Chondrocyte (in vitro differentiated cells): ENCODE results near the gene PXMP2. TPM values are rescaled to one million over a fixed set of nuclear protein-coding genes. Genes with fewer than 3 reads are reported as not detected.

ENCODE experiments used
- DNase-seq: peaks from one replicate; pipeline ENCODE4 v3.0.0; 2021; ENCODE audit warnings: mixed read lengths, low spot score
- H3K27ac Mint-ChIP-seq: one replicate; pipeline ENCODE4 v1.8.0; 2021; ENCODE audit warnings: mild to moderate bottlenecking, moderate library complexity, mixed read lengths; ENCODE audit not compliant: unreplicated experiment
- H3K27me3 Mint-ChIP-seq: 2 replicates; pipeline ENCODE4 v1.8.0; 2021; ENCODE audit warnings: low read depth, mixed read lengths
- H3K36me3 Mint-ChIP-seq: 2 replicates; pipeline ENCODE4 v1.8.0; 2021; ENCODE audit warnings: low read depth, mixed read lengths
- H3K4me1 Mint-ChIP-seq: 2 replicates; pipeline ENCODE4 v1.8.0; 2021; ENCODE audit warnings: low read depth, mild to moderate bottlenecking, mixed read lengths
- H3K4me3 Mint-ChIP-seq: one replicate; pipeline ENCODE4 v1.8.0; 2021; ENCODE audit warnings: mild to moderate bottlenecking, moderate library complexity, mixed read lengths; ENCODE audit not compliant: unreplicated experiment
- H3K9me3 Mint-ChIP-seq: 2 replicates; pipeline ENCODE4 v1.8.0; 2021; ENCODE audit warnings: low read depth, mixed read lengths
- total RNA-seq: library from RNA; stranded (reverse); gene quantifications from 3 replicates; pipeline ENCODE4 v1.2.1, GENCODE V29; 2021
- TF ChIP-seq, protein P1 (sequence below): fragments of 200-600 bp; sonication (generic); IDR thresholded peaks from 2 replicates; pipeline ENCODE4 v1.5.0; 2021; ENCODE audit warnings: antibody characterized with exemption, mild to moderate bottlenecking, moderate library complexity

Gene PXMP2
- total RNA-seq, 1 donor from 2014 or later: 19.0 TPM

DNA sequence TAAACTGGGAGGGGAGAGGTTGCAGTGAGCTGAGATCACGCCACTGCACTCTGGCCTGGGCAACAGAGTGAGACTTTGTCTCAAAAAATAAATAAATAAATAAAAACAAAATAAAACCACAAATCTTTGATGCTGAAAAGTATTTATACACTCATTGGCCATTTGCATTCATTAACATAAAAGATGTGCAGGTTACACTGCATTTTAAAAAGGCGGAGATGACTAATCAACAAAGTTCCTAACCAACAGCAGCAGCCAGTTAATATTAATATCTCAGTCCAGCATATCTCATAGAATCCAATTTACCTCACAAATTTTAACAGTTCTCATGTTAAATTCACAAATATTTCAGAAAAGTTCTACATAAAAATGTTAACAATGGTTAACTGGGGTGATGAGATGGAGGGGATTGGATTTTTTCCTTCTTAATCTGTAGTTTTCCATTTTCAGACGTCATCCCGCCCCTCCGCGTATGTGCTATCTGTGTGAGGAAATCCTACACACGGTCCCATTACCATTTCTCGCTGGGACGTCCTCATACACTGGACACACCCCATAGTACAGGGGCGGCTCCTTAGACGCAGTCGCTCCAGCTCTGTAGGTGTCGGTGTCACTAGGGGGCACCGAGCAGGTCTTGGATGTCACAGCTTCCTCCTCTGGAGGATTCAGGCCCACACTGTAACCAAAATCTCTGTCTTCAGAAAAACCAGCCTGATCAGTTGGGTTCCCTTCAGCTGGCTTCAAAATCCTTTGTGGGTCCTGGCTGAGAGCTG is 67.0 kb downstream of the PXMP2 start:
- DNase-seq: no peak
- TF ChIP-seq, protein P1, sequence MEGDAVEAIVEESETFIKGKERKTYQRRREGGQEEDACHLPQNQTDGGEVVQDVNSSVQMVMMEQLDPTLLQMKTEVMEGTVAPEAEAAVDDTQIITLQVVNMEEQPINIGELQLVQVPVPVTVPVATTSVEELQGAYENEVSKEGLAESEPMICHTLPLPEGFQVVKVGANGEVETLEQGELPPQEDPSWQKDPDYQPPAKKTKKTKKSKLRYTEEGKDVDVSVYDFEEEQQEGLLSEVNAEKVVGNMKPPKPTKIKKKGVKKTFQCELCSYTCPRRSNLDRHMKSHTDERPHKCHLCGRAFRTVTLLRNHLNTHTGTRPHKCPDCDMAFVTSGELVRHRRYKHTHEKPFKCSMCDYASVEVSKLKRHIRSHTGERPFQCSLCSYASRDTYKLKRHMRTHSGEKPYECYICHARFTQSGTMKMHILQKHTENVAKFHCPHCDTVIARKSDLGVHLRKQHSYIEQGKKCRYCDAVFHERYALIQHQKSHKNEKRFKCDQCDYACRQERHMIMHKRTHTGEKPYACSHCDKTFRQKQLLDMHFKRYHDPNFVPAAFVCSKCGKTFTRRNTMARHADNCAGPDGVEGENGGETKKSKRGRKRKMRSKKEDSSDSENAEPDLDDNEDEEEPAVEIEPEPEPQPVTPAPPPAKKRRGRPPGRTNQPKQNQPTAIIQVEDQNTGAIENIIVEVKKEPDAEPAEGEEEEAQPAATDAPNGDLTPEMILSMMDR: no peak
- no peaks in the 10 kb centered on the region for H3K27me3 Mint-ChIP-seq
- no peaks in the 10 kb centered on the region for H3K9me3 Mint-ChIP-seq
- H3K27ac Mint-ChIP-seq: no peak overlapping the region
- peaks cover 11% of the 10 kb centered on the region for H3K4me1 Mint-ChIP-seq
- peaks cover 15% of the 10 kb centered on the region for H3K36me3 Mint-ChIP-seq
- H3K4me3 Mint-ChIP-seq: no peak overlapping the region

Other genes starting within 250 kb of the PXMP2 start
- gene FBRSL1, start 197.4 kb upstream of the PXMP2 start, total RNA-seq: 35.3 to 41.6 TPM (median 41.1 TPM) in 3 replicates
- not detected in 3 replicates for gene LRCOL1, start 77.0 kb upstream of the PXMP2 start, total RNA-seq
- gene P2RX2, start 68.8 kb upstream of the PXMP2 start, total RNA-seq: not detected in 3 replicates
- gene POLE, start 245 bp upstream of the PXMP2 start, total RNA-seq: 44.7 to 65.7 TPM (median 48.0 TPM) in 3 replicates
- gene PGAM5, start 23.3 kb downstream of the PXMP2 start, total RNA-seq: 18.8 to 22.1 TPM (median 19.9 TPM) in 3 replicates
- gene ANKLE2, start 74.2 kb downstream of the PXMP2 start, total RNA-seq: 94.7 to 96.4 TPM (median 95.9 TPM) in 3 replicates
- gene GOLGA3, start 141.3 kb downstream of the PXMP2 start, total RNA-seq: 144 to 199 TPM (median 148 TPM) in 3 replicates
- 49.6 to 58.9 TPM (median 56.2 TPM) in 3 replicates for gene CHFR, start 200.0 kb downstream of the PXMP2 start, total RNA-seq